HG03378 (cell line): ENCODE results near the gene SPRR2B.
"Not testable (repeated sequence)": the region's sequence is repeated elsewhere in the genome, so short reads cannot be mapped to it uniquely, and the experiment has no call there.

Experiments used
- ATAC-seq: cut with Tn5 transposase; IDR thresholded peaks from one replicate; pipeline ENCODE4 v1.9.1; 2021; ENCODE audit warnings: mild to moderate bottlenecking, moderate library complexity; ENCODE audit not compliant: unreplicated experiment

Gene SPRR2B

DNA sequence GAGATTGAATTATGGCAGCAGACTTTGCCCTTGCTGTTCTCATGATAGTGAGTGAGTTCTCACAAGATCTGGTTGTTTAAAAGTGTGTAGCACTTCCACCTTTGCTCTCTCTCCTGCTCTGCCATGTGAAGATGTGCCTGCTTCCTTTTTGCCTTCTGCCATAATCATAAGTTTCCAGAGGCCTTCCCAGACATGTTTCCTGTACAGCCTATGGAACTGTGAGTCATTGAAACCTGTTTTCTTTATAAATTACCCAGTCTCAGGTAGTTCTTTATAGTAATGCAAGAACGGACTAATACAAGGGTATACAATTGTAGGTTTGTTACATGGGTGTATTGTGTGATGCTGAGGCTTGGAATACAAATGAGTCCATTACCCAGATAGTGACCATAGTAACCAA lies 36.2 kb downstream of the SPRR2B start:
- ATAC-seq: no peak

DNA sequence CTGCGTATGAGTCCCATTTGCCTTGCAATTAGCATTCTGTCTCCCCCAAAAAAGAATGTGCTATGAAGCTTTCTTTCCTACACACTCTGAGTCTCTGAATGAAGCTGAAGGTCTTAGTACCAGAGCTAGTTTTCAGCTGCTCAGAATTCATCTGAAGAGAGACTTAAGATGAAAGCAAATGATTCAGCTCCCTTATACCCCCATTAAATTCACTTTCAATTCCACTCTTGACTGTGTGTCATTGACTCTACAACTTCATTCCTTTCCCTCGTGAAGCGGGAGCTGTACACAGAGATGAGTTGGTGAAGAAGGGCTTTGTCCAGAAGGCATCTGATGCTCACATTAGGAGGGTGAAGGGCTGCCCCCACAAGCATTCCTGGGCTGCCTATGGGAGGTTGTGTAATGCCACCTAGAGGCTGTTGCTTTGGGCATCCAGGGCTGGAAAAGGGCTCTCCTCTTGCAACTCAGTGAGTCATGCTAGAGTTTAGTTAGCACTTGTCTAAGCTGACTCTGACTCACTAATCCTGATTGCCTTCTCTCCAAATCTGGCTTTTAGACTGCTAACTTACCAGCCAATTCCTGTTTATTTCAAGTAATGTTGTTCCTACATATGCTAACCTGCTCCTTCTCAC lies 38.6 kb downstream of the SPRR2B start:
- no peak for ATAC-seq

DNA sequence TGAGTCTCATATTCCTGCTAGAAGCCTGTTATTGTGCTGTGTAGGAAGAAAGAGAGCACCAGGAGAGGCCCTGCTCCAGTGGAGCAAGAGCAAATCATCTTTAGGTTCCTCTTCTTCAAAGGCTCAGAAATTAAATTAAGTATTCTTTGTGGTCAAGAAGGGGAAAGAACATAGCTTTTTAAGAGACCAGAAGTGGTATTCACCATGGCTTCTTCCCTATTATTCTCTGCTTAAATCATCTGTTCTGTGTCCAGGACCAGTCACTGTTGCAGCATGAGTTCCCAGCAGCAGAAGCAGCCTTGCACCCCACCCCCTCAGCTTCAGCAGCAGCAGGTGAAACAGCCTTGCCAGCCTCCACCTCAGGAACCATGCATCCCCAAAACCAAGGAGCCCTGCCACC lies 39.3 kb downstream of the SPRR2B start:
- ATAC-seq: no peak

DNA sequence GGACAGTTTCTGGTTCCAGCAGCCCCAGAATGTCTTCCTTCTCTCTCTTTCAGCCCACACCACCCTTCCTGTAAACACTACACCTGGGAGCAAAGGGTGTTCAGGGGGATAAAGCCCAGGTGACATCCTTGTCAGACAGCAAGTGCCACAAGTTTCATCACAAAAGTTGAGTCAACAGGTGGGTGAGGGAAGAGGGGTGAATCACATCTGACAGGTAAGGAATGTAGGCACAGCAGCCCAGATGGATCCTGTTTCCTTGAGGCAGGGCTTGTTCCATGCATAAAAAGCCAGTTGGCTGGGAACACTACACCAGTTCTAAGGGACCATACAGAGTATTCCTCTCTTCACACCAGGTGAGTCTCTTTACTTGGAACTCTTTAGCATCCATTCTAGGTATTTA lies 40.5 kb downstream of the SPRR2B start, which contains the start of gene SPRR1B:
Gene SPRR1B (plus strand): TSS at position 309 of the 400 bp plus-strand sequence. CDS start 1,143 bp downstream, outside the sequence.
- no peak for ATAC-seq

DNA sequence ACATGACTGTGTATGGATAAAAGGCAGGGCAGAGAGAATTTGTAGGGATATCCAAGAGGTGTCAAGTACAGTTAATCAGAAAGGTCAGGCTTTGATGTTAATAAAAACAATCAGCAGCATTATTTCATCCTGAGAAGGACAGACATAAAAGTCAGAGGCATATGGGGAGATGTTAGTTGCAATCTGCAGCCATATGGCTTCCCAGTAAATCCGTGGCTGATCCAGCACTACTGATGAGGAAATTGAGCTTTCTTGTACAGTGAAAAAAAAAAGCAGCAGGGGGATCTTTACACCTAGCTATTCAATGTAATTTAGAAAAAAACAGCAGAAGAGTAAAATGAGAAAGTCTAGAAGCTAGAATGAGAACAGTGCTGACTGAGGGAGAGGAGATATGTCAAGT lies 42.6 kb downstream of the SPRR2B start:
- no peak for ATAC-seq

DNA sequence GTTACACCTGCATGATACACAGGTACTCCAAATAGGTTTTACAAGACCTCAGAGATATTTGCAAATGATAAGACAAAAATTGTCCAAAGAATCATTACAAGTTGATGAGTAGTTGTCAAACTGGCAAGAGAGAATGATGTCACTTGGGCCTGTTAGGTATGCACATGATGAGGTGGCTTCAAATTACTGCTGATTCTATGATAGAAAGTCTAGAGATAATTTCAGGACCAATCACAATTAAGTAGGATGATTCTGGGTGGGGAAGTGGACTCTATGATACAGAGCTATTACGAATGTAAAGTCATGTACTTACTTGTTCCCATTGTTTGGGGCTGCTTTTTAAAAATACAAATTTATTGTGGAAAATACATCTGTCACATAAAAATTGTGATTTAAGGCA lies 45.6 kb downstream of the SPRR2B start:
- no peak for ATAC-seq

DNA sequence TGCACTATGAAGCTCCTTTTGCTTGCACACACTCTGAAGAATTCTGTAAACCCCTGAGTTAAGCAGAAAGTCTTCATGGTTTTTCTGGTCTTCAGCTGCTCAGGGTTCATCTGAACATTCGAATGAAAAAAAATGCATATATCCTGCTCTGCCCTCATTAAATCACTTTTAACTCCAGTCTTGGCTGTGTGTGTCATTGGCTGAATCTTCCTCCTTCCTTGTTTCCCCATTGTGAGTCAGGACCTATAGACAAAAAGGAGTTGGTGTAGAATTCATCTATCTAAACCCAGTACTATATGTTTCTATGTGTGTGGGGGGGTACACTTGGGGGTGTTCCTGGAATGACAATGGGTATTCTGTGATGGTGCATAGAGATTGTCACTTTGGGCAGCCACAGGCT lies 47.0 kb downstream of the SPRR2B start:
- ATAC-seq: no peak

DNA sequence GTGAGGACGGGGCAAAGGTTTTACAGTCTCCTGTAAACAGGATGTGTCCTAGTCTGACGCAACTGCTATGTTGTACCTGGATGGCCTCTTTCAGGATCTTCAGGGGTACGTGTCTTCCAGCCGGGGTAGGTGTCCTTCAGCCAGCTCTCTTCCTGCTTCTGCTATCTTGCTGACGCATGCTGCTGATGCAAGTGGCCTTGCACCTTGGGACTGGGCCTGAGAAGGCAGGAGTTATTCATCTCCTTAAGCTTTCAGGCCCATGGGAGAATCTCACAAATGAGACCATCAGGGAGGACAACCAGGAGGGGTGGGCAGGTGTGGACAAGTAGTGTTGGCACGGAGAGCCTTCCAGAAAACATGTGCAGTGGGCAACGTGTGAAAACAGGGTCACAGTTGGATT lies 48.3 kb downstream of the SPRR2B start:
- no peak for ATAC-seq

DNA sequence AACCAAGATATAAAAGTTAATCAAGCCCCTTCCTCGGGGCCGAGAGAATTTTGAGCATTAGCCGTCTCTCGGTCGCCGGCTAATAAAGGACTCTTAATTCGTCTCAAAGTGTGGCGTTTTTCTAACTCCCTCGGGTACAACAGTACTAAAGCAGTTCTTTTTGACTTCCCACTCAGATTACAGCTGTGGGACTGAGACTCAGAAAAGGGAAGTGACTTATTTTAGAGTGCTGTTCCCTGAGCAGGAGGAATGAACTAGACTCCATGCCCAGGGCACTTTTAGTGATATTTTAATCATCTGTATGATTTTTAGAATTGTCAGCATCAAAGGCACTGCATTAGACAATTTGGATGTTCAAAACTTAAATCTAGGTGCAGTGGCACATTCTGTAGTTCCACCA lies 49.1 kb downstream of the SPRR2B start:
- not testable (repeated sequence) for ATAC-seq

DNA sequence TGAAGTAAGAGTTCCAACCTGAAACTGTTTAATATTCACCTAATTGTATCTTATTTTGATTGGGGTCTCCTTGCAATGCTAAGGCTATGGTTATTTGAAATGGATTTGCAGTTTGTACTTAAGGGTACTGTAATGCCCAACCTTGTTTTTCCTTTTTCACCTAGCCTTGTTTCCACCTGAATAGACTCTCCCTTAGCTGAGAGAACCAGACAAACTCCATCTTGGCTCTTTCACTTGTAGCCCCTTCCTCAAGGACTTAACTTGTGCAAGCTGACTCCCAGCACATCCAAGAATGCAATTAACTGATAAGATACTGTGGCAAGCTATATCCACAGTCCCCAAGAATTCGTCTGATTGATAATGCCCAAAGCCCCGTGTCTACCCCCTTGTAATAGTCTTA lies 49.6 kb downstream of the SPRR2B start:
- not testable (repeated sequence) for ATAC-seq
